Hepatocyte (in vitro differentiated cells): ENCODE measurements around the gene CARM1. TPM values are rescaled to one million over a fixed set of nuclear protein-coding genes. Genes with fewer than 3 reads are reported as not detected.

ENCODE experiments used
- DNase-seq: peaks from one replicate; pipeline ENCODE4 v3.0.0-alpha.2; 2016; ENCODE audit warnings: low spot score
- H2AFZ ChIP-seq: fragments of 200-600 bp; sonication (generic); 2 replicates; pipeline ENCODE4 v1.6.0; 2016; ENCODE audit warnings: antibody characterized with exemption, mild to moderate bottlenecking
- H3K27ac ChIP-seq: fragments of 200-600 bp; sonication (generic); 2 replicates; pipeline ENCODE4 v1.5.1; 2016; ENCODE audit warnings: mild to moderate bottlenecking
- H3K27me3 ChIP-seq: fragments of 200-600 bp; sonication (generic); 2 replicates; pipeline ENCODE4 v1.6.1; 2016
- H3K36me3 ChIP-seq: fragments of 200-600 bp; sonication (generic); replicated peaks from 2 replicates; pipeline ENCODE4 v1.5.1; 2016; ENCODE audit warnings: low read depth; ENCODE audit not compliant: insufficient read depth
- H3K4me1 ChIP-seq: fragments of 200-600 bp; sonication (generic); 2 replicates; pipeline ENCODE4 v1.5.1; 2016; ENCODE audit warnings: mild to moderate bottlenecking, moderate library complexity; ENCODE audit not compliant: insufficient read depth
- H3K4me2 ChIP-seq: fragments of 200-600 bp; sonication (generic); 2 replicates; pipeline ENCODE4 v1.6.0; 2016
- H3K4me3 ChIP-seq: fragments of 200-600 bp; sonication (generic); 2 replicates; pipeline ENCODE4 v1.5.1; 2016; ENCODE audit warnings: mild to moderate bottlenecking
- H3K79me2 ChIP-seq: fragments of 200-600 bp; sonication (generic); 2 replicates; pipeline ENCODE4 v1.6.0; 2017; ENCODE audit warnings: mild to moderate bottlenecking
- H3K9me2 ChIP-seq: fragments of 200-600 bp; sonication (generic); replicated peaks from 2 replicates; pipeline ENCODE4 v1.6.0; 2017; ENCODE audit warnings: mild to moderate bottlenecking; ENCODE audit not compliant: insufficient read depth
- H3K9me3 ChIP-seq: fragments of 200-600 bp; sonication (generic); 2 replicates; pipeline ENCODE4 v1.5.1; 2016; ENCODE audit warnings: low read depth, mild to moderate bottlenecking
- H4K20me1 ChIP-seq: fragments of 200-600 bp; sonication (generic); 2 replicates; pipeline ENCODE4 v1.6.0; 2016; ENCODE audit warnings: mild to moderate bottlenecking; ENCODE audit not compliant: insufficient read depth, poor library complexity, severe bottlenecking
- CTCF ChIP-seq: fragments of 200-600 bp; sonication (generic); IDR thresholded peaks from 2 replicates; pipeline ENCODE4 v1.5.1; 2016; ENCODE audit warnings: antibody characterized with exemption, mild to moderate bottlenecking; ENCODE audit not compliant: poor library complexity
- EZH2 ChIP-seq: fragments of 200-600 bp; sonication (generic); IDR thresholded peaks from 2 replicates; pipeline ENCODE4 v1.6.1; 2016; ENCODE audit warnings: antibody characterized with exemption, mild to moderate bottlenecking, borderline replicate concordance
- EZH2phosphoT487 ChIP-seq: fragments of 200-600 bp; sonication (generic); IDR thresholded peaks from one replicate; pipeline ENCODE4 v1.6.1; 2018; ENCODE audit warnings: antibody characterized with exemption, mild to moderate bottlenecking, low read depth, moderate library complexity; ENCODE audit not compliant: unreplicated experiment, severe bottlenecking
- WGBS: methylation state at CpG from one replicate; pipeline ENCODE4 v1.1.6; 2016; ENCODE audit warnings: low lambda C conversion rate; ENCODE audit errors: missing lambda C conversion rate; 5-methylcytosine and 5-hydroxymethylcytosine counted together
- polyA plus RNA-seq: library from polyadenylated mRNA; unstranded; fragments of >200 nt; fragmentation: Nextera tagmentation; extraction: Ambion mirVana; gene quantifications from 2 replicates; pipeline ENCODE4 v1.2.1, GENCODE V29; 2016
- total RNA-seq: library from RNA; depleted of rRNA; stranded (reverse); fragments of >200 nt; gene quantifications from 2 replicates; pipeline ENCODE4 v1.2.3, GENCODE V29; 2014

Gene CARM1
- 27.5 and 34.3 TPM in 2 replicates for total RNA-seq
- 45.1 and 45.7 TPM in 2 replicates for polyA plus RNA-seq

- H3K27ac ChIP-seq = peak within 1 kb of the TSS; percentile 97
- WGBS = 0% methylated on average over 18 of the region's 99 CpGs
- TF ChIP-seq EZH2phosphoT487 (no peak), EZH2 (no peak), CTCF (peak; percentile 66)
- DNase-seq = peak; percentile 99
- no peaks in the 10 kb centered on the region for H3K36me3 ChIP-seq
- H3K4me2 ChIP-seq = peak within 1 kb of the TSS; percentile 93
- H3K9me3 ChIP-seq = no peaks in the 10 kb centered on the region
- peak within 1 kb of the TSS; percentile 60 for H3K4me3 ChIP-seq
- H2AFZ ChIP-seq = peak within 1 kb of the TSS; percentile 75
- H3K79me2 ChIP-seq = peaks cover 43% of the 10 kb centered on the region
- no peaks in the 10 kb centered on the region for H3K27me3 ChIP-seq
- H3K4me1 ChIP-seq = peaks cover 20% of the 10 kb centered on the region
- H4K20me1 ChIP-seq = peaks cover 2% of the 10 kb centered on the region
- H3K9me2 ChIP-seq = no peaks in the 10 kb centered on the region
These were observed at the start of gene CARM1 for GRCh38 chr19:10870955-10871603. TSS of gene CARM1 (plus strand) at chr19:10871553. CDS start at chr19:10871703, 150 bp downstream.

- H3K36me3 ChIP-seq = no peaks in the 10 kb centered on the region
- no peaks in the 10 kb centered on the region for H4K20me1 ChIP-seq
- no peak overlapping the region for H2AFZ ChIP-seq
- no peak overlapping the region for H3K4me3 ChIP-seq
- DNase-seq = no peak
- TF ChIP-seq CTCF (no peak), EZH2 (no peak), EZH2phosphoT487 (no peak)
- H3K27ac ChIP-seq = no peak overlapping the region
- H3K4me1 ChIP-seq = no peaks in the 10 kb centered on the region
- 97% methylated on average over 12 of the region's 12 CpGs for WGBS
- H3K79me2 ChIP-seq = no peaks in the 10 kb centered on the region
- no peaks in the 10 kb centered on the region for H3K9me3 ChIP-seq
- no peaks in the 10 kb centered on the region for H3K27me3 ChIP-seq
- H3K9me2 ChIP-seq = no peaks in the 10 kb centered on the region
- H3K4me2 ChIP-seq = no peak overlapping the region
These were observed 47.7 kb upstream of the CARM1 start for GRCh38 chr19:10823690-10824089.

GRCh38 chr19:10826231-10826630 lies 45.1 kb upstream of the CARM1 start:
- Histone ChIP-seq H3K27ac (no peak overlapping the region), H3K36me3 (no peaks in the 10 kb centered on the region), H2AFZ (no peak overlapping the region), H3K4me1 (no peaks in the 10 kb centered on the region), H3K4me3 (no peak overlapping the region), H4K20me1 (no peaks in the 10 kb centered on the region), H3K9me3 (no peaks in the 10 kb centered on the region), H3K27me3 (no peaks in the 10 kb centered on the region), H3K9me2 (no peaks in the 10 kb centered on the region), H3K4me2 (no peak overlapping the region), H3K79me2 (no peaks in the 10 kb centered on the region)
- 98% methylated on average over 7 of the region's 7 CpGs for WGBS
- no peak for DNase-seq
- TF ChIP-seq CTCF = no peak
- no peak for TF ChIP-seq EZH2
